PFSK-1 (cell line): ENCODE data around the gene EPS15.

Source experiments
- FOXP2 ChIP-seq: optimal IDR thresholded peaks from 2 replicates; pipeline ENCODE3; 2011; ENCODE audit warnings: borderline replicate concordance, control low read depth, inconsistent platforms; ENCODE audit not compliant: insufficient read depth; ENCODE audit errors: extremely low read length, extremely low read depth
- POLR2AphosphoS5 ChIP-seq: IDR thresholded peaks from 2 replicates; pipeline ENCODE4 v1.6.1; 2012; ENCODE audit warnings: low read depth, mild to moderate bottlenecking, control low read depth, low read length, moderate library complexity
- REST ChIP-seq, 2 experiments: IDR thresholded peaks; 2 replicates each; pipeline versions ENCODE4 v1.6.1 to v1.8.0; 2011 to 2012; ENCODE audit warnings: low read depth in 2 of 2, low read length in 2 of 2, control low read depth in 1 of 2, inconsistent platforms in 1 of 2, mild to moderate bottlenecking in 1 of 2, moderate library complexity in 1 of 2; ENCODE audit not compliant: insufficient read depth in 1 of 2
- SIN3A ChIP-seq: IDR thresholded peaks from 2 replicates; pipeline ENCODE4 v1.6.1; 2012; ENCODE audit warnings: mild to moderate bottlenecking, low read length, moderate library complexity, borderline replicate concordance; ENCODE audit not compliant: insufficient read depth
- TAF1 ChIP-seq: IDR thresholded peaks from 2 replicates; pipeline ENCODE4 v1.6.1; 2012; ENCODE audit warnings: low read length, control low read depth, borderline replicate concordance; ENCODE audit not compliant: insufficient read depth

- TF ChIP-seq TAF1 (no peak), POLR2AphosphoS5 (no peak), SIN3A (no peak), REST (IDR thresholded peaks at IDR 0.05; ENCODE audit: insufficient read depth in 1 of 2, low read depth in 2 of 2, low read length in 2 of 2) (no peak), FOXP2 (no peak)
Measured at GRCh38 chr1:51316846-51317120, 202.3 kb downstream of the EPS15 start.
